Lower lobe of right lung (tissue), 2 donors: ENCODE measurements around the gene HIPK2. TPM values are rescaled to one million over a fixed set of nuclear protein-coding genes. Genes with fewer than 3 reads are reported as not detected.

Experiments
- ATAC-seq, 2 donors: fragments of 200-7000 bp; cut with Tn5 transposase; one replicate each; pipeline ENCODE4 v1.9.1; 2020 to 2022; ENCODE audit warnings: mild to moderate bottlenecking in 2 of 2, moderate library complexity in 2 of 2
- DNase-seq: peaks from one replicate; pipeline ENCODE4 v3.0.0-alpha.2; 2020
- H3K27ac ChIP-seq: fragments of 200-600 bp; one replicate; pipeline ENCODE4 v1.8.0; 2022
- H3K27me3 ChIP-seq: fragments of 200-600 bp; one replicate; pipeline ENCODE4 v1.8.0; 2022; ENCODE audit warnings: low read depth
- H3K36me3 ChIP-seq: fragments of 200-600 bp; one replicate; pipeline ENCODE4 v1.8.0; 2022; ENCODE audit warnings: mild to moderate bottlenecking
- H3K4me1 ChIP-seq: fragments of 200-600 bp; one replicate; pipeline ENCODE4 v1.8.0; 2022
- H3K4me3 ChIP-seq: fragments of 200-600 bp; one replicate; pipeline ENCODE4 v1.8.0; 2022; ENCODE audit warnings: mild to moderate bottlenecking
- H3K9me3 ChIP-seq: fragments of 200-600 bp; one replicate; pipeline ENCODE4 v1.8.0; 2022
- intact Hi-C: fragments of 100-400 bp; cut with DNase I; formaldehyde crosslinking; loops from one replicate; pipeline ENCODE4 v1.11.0; 2022
- total RNA-seq: library from RNA; stranded (reverse); fragmentation: NEBNext Ultra II Directional; extraction: Animal tissue kit (Norgen Biotek cat#: 25700); gene quantifications from one replicate; pipeline ENCODE4 v1.2.1, GENCODE V29; 2021
- TF ChIP-seq, protein P1 (sequence below): fragments of 200-600 bp; IDR thresholded peaks from one replicate; pipeline ENCODE4 v1.8.0; 2022; ENCODE audit warnings: antibody characterized with exemption, mild to moderate bottlenecking
- donor health status: DM: no; HTN: yes; CAD: no; lungs with severe emphysema.

The HIPK2 gene
- total RNA-seq, 1 donor from 2014 or later: 81.0 TPM

DNA sequence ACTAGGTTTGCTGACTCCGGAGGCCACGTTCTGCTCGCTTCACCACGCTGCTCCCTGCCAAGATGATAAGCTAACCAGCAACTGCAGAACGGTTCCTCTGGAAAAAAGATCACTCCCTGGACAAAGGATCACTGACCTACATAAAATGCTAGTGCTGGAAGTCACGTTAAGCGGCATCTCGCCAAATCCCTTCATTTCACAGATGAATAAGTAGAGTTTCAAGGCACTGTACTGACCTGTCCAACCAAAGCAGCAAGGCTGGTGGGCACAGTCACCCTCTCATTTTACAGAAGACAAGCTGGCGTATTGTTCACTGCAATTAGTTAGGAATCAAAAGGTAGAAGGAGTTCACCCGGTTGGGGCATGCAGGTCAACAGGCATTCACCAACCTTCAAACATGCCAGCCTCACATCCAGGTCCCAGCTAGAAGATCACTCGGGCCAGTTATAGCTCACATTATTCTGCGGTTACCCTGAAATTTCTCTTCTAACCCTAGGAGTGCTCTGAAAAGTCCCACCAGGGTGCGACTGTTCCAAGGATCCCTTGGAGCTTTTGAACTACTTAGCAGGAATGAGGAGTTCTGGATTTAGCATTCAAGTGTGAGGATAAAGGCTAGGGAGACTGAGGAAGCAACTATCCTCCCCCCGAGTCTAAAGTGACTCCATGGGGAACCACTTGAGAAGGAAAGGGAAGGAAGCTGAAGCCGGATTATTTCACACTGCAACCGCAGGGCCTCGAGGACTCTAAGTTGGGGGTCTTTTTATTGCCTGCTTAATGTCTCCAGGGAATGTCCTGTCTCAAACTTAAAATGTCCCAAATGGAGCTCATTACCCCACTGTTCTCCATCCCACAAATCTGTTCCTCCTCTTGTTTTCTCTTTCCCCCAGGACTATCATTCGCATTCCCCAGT lies 32.8 kb downstream of the HIPK2 start:
- H3K36me3 ChIP-seq: peaks cover 2% of the 10 kb centered on the region
- no peak for ATAC-seq
- H3K27ac ChIP-seq: no peak overlapping the region
- TF ChIP-seq, protein P1, sequence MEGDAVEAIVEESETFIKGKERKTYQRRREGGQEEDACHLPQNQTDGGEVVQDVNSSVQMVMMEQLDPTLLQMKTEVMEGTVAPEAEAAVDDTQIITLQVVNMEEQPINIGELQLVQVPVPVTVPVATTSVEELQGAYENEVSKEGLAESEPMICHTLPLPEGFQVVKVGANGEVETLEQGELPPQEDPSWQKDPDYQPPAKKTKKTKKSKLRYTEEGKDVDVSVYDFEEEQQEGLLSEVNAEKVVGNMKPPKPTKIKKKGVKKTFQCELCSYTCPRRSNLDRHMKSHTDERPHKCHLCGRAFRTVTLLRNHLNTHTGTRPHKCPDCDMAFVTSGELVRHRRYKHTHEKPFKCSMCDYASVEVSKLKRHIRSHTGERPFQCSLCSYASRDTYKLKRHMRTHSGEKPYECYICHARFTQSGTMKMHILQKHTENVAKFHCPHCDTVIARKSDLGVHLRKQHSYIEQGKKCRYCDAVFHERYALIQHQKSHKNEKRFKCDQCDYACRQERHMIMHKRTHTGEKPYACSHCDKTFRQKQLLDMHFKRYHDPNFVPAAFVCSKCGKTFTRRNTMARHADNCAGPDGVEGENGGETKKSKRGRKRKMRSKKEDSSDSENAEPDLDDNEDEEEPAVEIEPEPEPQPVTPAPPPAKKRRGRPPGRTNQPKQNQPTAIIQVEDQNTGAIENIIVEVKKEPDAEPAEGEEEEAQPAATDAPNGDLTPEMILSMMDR: no peak
- no peaks in the 10 kb centered on the region for H3K27me3 ChIP-seq
- H3K9me3 ChIP-seq: no peaks in the 10 kb centered on the region
- peaks cover 82% of the 10 kb centered on the region for H3K4me1 ChIP-seq
- intact Hi-C loops: no loop called here
- DNase-seq: no peak
- H3K4me3 ChIP-seq: no peak overlapping the region

DNA sequence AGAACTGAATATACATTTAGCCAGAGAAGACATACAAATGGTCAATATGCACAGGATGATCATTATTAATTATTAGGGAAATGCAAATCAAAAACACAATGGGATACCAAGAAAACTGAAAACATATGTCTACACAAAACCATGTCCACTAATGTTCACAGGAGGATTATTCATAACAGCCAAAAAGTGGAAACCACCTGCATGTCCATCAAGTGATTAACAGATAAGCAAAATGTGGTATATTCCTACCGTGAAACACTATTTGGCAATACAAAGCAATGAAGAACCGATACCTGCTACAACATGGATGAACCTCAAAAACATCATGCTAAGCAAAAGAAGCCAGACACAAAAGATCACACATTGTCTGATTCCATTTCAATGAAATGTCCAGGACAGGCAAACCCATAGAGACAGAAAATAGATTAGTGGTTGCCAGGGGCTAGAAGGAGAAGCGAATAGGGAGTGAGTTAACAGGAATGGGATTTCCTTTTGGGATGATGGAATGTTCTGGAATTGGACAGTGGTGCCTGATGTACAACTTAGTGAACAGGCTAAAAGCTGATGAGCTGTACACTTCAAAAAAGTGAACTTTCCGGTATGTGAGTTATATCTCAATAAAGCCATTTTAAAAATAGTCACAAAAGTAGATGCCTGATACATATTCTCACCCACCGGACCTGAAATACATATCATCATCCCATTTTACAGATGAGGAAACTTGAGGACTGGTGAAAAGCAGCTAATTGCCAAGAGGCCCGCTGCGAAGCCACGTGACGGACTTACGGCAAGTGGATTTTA lies 33.6 kb downstream of the HIPK2 start:
- no peak overlapping the region for H3K27ac ChIP-seq
- peaks cover 78% of the 10 kb centered on the region for H3K4me1 ChIP-seq
- no peaks in the 10 kb centered on the region for H3K27me3 ChIP-seq
- no peaks in the 10 kb centered on the region for H3K9me3 ChIP-seq
- DNase-seq: no peak
- ATAC-seq: no peak
- no peaks in the 10 kb centered on the region for H3K36me3 ChIP-seq
- no peak overlapping the region for H3K4me3 ChIP-seq
- TF ChIP-seq, protein P1: no peak
- intact Hi-C loops: no loop called here

DNA sequence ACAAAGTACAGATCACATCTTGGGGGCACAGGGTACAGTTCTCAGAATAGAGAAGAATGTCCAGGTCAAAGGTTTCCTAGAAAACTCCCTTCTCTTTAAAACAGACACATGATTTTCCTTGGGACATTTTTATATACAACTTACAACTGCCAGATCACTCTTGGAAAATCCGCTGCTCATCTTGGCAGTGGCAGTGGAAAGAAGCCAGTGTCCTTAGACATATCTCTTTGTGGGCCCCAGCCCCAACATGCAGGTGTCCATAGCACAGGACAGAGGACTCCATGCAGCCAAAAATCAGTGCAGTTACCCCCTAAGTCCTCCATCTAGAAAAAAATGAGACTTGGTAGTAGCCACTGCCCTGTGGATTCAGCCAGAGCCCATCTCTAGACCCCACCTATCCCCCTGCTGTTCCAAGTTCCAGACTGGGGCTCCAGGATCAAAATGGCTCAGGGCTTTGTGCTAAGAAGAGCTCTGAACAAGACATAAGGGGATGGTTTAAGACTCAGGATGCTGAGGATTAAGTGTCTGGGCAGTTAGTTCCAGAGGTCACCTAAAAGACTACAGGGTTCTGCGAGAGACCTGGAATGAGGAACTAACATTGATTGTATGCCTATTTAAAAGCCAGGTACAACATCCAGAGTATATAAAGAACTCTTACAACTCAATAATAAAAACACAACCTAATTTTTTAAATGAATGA lies 34.4 kb downstream of the HIPK2 start:
- intact Hi-C loops: no loop called here
- Histone ChIP-seq H3K4me3 (no peak overlapping the region), H3K9me3 (no peaks in the 10 kb centered on the region), H3K36me3 (no peaks in the 10 kb centered on the region), H3K4me1 (peaks cover 80% of the 10 kb centered on the region), H3K27ac (no peak overlapping the region), H3K27me3 (no peaks in the 10 kb centered on the region)
- ATAC-seq (no peak), DNase-seq (no peak)
- TF ChIP-seq, protein P1: no peak

DNA sequence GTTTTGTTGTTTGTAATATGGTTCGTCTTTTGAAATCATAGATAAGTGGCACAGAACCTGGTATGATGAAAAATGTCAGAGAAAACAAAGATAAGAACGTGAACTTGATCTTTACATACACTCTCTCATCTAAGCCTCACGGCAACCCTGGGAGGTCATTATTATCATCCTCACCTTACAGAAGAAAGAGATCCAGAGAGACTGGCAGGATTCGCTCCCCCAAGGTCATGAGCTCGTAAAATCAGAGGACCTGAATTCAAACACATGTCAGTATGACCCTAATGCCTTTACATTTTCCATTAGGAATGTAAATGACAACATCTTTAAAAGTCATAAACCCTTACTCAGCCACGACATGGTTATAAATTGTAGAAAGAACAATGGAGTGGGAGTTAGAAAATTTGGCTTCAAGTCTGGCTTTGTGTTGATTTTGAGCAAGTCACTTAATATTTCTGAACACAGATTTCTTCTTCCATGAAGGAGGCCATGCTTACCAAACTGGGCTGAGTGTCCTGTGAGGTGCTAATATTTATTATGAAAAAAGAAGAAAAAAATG lies 35.9 kb downstream of the HIPK2 start:
- no peaks in the 10 kb centered on the region for H3K9me3 ChIP-seq
- no peak overlapping the region for H3K27ac ChIP-seq
- no peak overlapping the region for H3K4me3 ChIP-seq
- DNase-seq: no peak
- ATAC-seq: no peak
- TF ChIP-seq, protein P1: no peak
- H3K27me3 ChIP-seq: no peaks in the 10 kb centered on the region
- intact Hi-C loops: no loop called here
- no peaks in the 10 kb centered on the region for H3K36me3 ChIP-seq
- peaks cover 80% of the 10 kb centered on the region for H3K4me1 ChIP-seq

DNA sequence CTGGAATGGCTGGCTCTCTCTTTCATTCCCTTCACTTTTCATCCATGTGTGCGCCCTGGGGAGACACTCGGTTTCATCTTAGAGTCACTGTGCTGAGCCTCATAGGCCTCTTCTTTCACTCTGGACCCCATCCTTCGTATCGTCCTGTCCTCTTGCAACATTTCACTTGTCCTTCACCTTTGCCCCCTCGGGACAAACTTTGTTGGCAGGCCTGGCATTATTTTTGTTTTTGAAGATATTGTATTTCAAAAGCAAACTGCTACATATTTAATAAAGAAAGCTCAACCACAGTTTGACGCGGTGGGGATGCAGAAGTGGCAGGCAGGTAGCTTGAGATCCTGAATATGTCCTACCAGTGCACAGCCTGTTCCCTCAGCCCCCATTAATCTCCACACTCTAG lies 36.6 kb downstream of the HIPK2 start:
- no peak for ATAC-seq
- H3K27ac ChIP-seq: no peak overlapping the region
- H3K9me3 ChIP-seq: no peaks in the 10 kb centered on the region
- TF ChIP-seq, protein P1: no peak
- no peak for DNase-seq
- no peaks in the 10 kb centered on the region for H3K36me3 ChIP-seq
- no peaks in the 10 kb centered on the region for H3K27me3 ChIP-seq
- H3K4me1 ChIP-seq: peaks cover 74% of the 10 kb centered on the region
- no peak overlapping the region for H3K4me3 ChIP-seq
- intact Hi-C loops: no loop called here
